ENCODE results near the gene SMYD4.
"Not testable (repeated sequence)": the region's sequence is repeated elsewhere in the genome, so short reads cannot be mapped to it uniquely, and the experiment has no call there.

Gene SMYD4

GRCh38 chr17:1779571-1780131 is 50.1 kb downstream of the SMYD4 start:
- DNase-seq = peak; percentile 97

- no peak for DNase-seq
Observed at GRCh38 chr17:1776857-1777256, 52.8 kb downstream of the SMYD4 start.

GRCh38 chr17:1776328-1776727 is 53.4 kb downstream of the SMYD4 start:
- no peak for DNase-seq

- no peak for DNase-seq
Observed at GRCh38 chr17:1774390-1775176, 55.1 kb downstream of the SMYD4 start.

- no peak for DNase-seq
Observed at GRCh38 chr17:1773696-1774181, 56.0 kb downstream of the SMYD4 start.

GRCh38 chr17:1773000-1773695 is 56.6 kb downstream of the SMYD4 start:
- not testable (repeated sequence) for DNase-seq

- DNase-seq = no peak
Observed at GRCh38 chr17:1769822-1770477, 59.8 kb downstream of the SMYD4 start.

GRCh38 chr17:1767358-1767757 is 62.3 kb downstream of the SMYD4 start:
- no peak for DNase-seq

GRCh38 chr17:1766382-1767135 is 63.1 kb downstream of the SMYD4 start:
- DNase-seq = no peak

GRCh38 chr17:1765576-1765975 is 64.1 kb downstream of the SMYD4 start:
- no peak for DNase-seq

GRCh38 chr17:1764705-1765104 is 65.0 kb downstream of the SMYD4 start:
- DNase-seq = not testable (repeated sequence)

GRCh38 chr17:1764284-1764683 is 65.4 kb downstream of the SMYD4 start:
- peak; percentile 68 for DNase-seq

GRCh38 chr17:1762901-1763898 is 66.5 kb downstream of the SMYD4 start:
- peak; percentile 89 for DNase-seq

- peak; percentile 30 for DNase-seq
Observed at GRCh38 chr17:1762233-1762900, 67.3 kb downstream of the SMYD4 start.

- DNase-seq = no peak
Observed at GRCh38 chr17:1759529-1759928, 70.2 kb downstream of the SMYD4 start.

- DNase-seq = no peak
Observed at GRCh38 chr17:1758807-1759206, 70.9 kb downstream of the SMYD4 start.

GRCh38 chr17:1755827-1756262 is 73.9 kb downstream of the SMYD4 start:
- DNase-seq = no peak

- no peak for DNase-seq
Observed at GRCh38 chr17:1755252-1755826, 74.4 kb downstream of the SMYD4 start.

GRCh38 chr17:1754430-1755112 is 75.1 kb downstream of the SMYD4 start:
- no peak for DNase-seq
